WTC11 (cell line): ENCODE results near the gene COL4A5. TPM values are rescaled to one million over a fixed set of nuclear protein-coding genes. Genes with fewer than 3 reads are reported as not detected.

Experiments
- ATAC-seq: fragments of 200-7000 bp; cut with Tn5 transposase; 2 replicates; pipeline ENCODE4 v1.10.0; 2021; ENCODE audit warnings: mild to moderate bottlenecking, moderate library complexity
- CTCF ChIA-PET: fragments of 300-600 bp; sonication (Branson Sonifier 250); formaldehyde crosslinking; loops from one replicate; lab custom pipeline; 2021; ENCODE audit warnings: antibody characterized with exemption; lab: Charles Lee
- POLR2A ChIA-PET: fragments of 350-600 bp; sonication (Branson Sonifier 250); formaldehyde crosslinking; loops from one replicate; lab custom pipeline; 2021; ENCODE audit warnings: antibody characterized with exemption; lab: Charles Lee
- DNase-seq: peaks from one replicate; pipeline ENCODE4 v3.0.0; 2021; ENCODE audit warnings: low spot score
- H3K27ac Mint-ChIP-seq: 2 replicates; pipeline ENCODE4 v1.8.0; 2021; ENCODE audit warnings: mixed read lengths
- H3K27me3 Mint-ChIP-seq: 2 replicates; pipeline ENCODE4 v1.8.0; 2021; ENCODE audit warnings: low read depth, mild to moderate bottlenecking, moderate library complexity, mixed read lengths
- H3K36me3 Mint-ChIP-seq: 2 replicates; pipeline ENCODE4 v1.8.0; 2021; ENCODE audit warnings: mixed read lengths
- H3K4me1 Mint-ChIP-seq: 2 replicates; pipeline ENCODE4 v1.8.0; 2022; ENCODE audit warnings: mixed read lengths
- H3K4me3 Mint-ChIP-seq: 2 replicates; pipeline ENCODE4 v1.8.0; 2021; ENCODE audit warnings: mild to moderate bottlenecking, moderate library complexity, mixed read lengths
- H3K9me3 Mint-ChIP-seq: 2 replicates; pipeline ENCODE4 v1.8.0; 2021; ENCODE audit warnings: mixed read lengths
- CREM ChIP-seq: sonication (generic); formaldehyde crosslinking; IDR thresholded peaks from 2 replicates; pipeline ENCODE4 v1.8.1; 2022; ENCODE audit warnings: mild to moderate bottlenecking, missing genetic modification reagents, moderate library complexity
- E2F1 ChIP-seq: sonication (generic); formaldehyde crosslinking; IDR thresholded peaks from 2 replicates; pipeline ENCODE4 v1.8.0; 2022; ENCODE audit warnings: mild to moderate bottlenecking, missing genetic modification reagents
- JAZF1 ChIP-seq: fragments of 250-450 bp; sonication (Bioruptor Pico); IDR thresholded peaks from 2 replicates; pipeline ENCODE4 v1.9.0; 2021; ENCODE audit warnings: moderate library complexity, mild to moderate bottlenecking, inconsistent platforms
- MLX ChIP-seq: sonication (generic); formaldehyde crosslinking; IDR thresholded peaks from 2 replicates; pipeline ENCODE4 v1.8.1; 2023; ENCODE audit warnings: mild to moderate bottlenecking, missing genetic modification reagents, moderate library complexity
- MXD4 ChIP-seq: fragments of 250-450 bp; sonication (Bioruptor Pico); IDR thresholded peaks from 2 replicates; pipeline ENCODE4 v1.8.0; 2021; ENCODE audit warnings: mild to moderate bottlenecking, moderate library complexity, borderline replicate concordance
- NFATC4 ChIP-seq: fragments of 250-450 bp; sonication (Bioruptor Pico); IDR thresholded peaks from 2 replicates; pipeline ENCODE4 v1.9.0; 2021; ENCODE audit warnings: mild to moderate bottlenecking
- NFE2L1 ChIP-seq: sonication (generic); formaldehyde crosslinking; IDR thresholded peaks from 2 replicates; pipeline ENCODE4 v1.8.1; 2023; ENCODE audit warnings: missing genetic modification reagents
- SMAD4 ChIP-seq: sonication (generic); formaldehyde crosslinking; IDR thresholded peaks from 2 replicates; pipeline ENCODE4 v1.8.0; 2022; ENCODE audit warnings: mild to moderate bottlenecking, missing genetic modification reagents
- SOX15 ChIP-seq: fragments of 250-450 bp; sonication (Bioruptor Pico); IDR thresholded peaks from 2 replicates; pipeline ENCODE4 v1.9.0; 2021; ENCODE audit warnings: mild to moderate bottlenecking
- ZBTB21 ChIP-seq: sonication (generic); formaldehyde crosslinking; IDR thresholded peaks from 2 replicates; pipeline ENCODE4 v1.8.1; 2023; ENCODE audit warnings: mild to moderate bottlenecking, missing genetic modification reagents, borderline replicate concordance
- ZNF219 ChIP-seq: sonication (generic); formaldehyde crosslinking; IDR thresholded peaks from 2 replicates; pipeline ENCODE4 v1.8.0; 2023; ENCODE audit warnings: missing genetic modification reagents, mild to moderate bottlenecking, borderline replicate concordance
- ZNF317 ChIP-seq: sonication (generic); formaldehyde crosslinking; IDR thresholded peaks from 2 replicates; pipeline ENCODE4 v1.8.1; 2023; ENCODE audit warnings: low read depth, mild to moderate bottlenecking, moderate library complexity, missing genetic modification reagents, borderline replicate concordance
- ZNF532 ChIP-seq: fragments of 250-450 bp; sonication (Bioruptor Pico); IDR thresholded peaks from 2 replicates; pipeline ENCODE4 v1.9.0; 2021; ENCODE audit warnings: mild to moderate bottlenecking, borderline replicate concordance
- total RNA-seq: library from RNA; stranded (reverse); gene quantifications from 3 replicates; pipeline ENCODE4 v1.2.3, GENCODE V29; 2021

COL4A5 gene
- total RNA-seq, 1 experiment from 2014 or later = 30.7 TPM

GRCh38 chrX:108396188-108396891 lies 43.3 kb upstream of the COL4A5 start:
- ATAC-seq (peak; percentile 87), DNase-seq (no peak)
- Mint-ChIP-seq H3K27ac (peak overlapping the region; percentile 68), H3K36me3 (peaks cover 7% of the 10 kb centered on the region; the same call in 1 of the 2 replicates), H3K4me1 (peaks cover 35% of the 10 kb centered on the region), H3K4me3 (peak overlapping the region; percentile 32), H3K27me3 (no peaks in the 10 kb centered on the region; the same call in 1 of the 2 replicates), H3K9me3 (no peaks in the 10 kb centered on the region)
- no peak for TF ChIP-seq ZNF317
- no peak for TF ChIP-seq SMAD4 (CRISPR knock-in tag)
- TF ChIP-seq ZNF532 (CRISPR knock-in tag) = no peak
- no peak for TF ChIP-seq ZNF219 (CRISPR knock-in tag)
- ChIA-PET CTCF (no interaction called here), POLR2A (no interaction called here)

DNA sequence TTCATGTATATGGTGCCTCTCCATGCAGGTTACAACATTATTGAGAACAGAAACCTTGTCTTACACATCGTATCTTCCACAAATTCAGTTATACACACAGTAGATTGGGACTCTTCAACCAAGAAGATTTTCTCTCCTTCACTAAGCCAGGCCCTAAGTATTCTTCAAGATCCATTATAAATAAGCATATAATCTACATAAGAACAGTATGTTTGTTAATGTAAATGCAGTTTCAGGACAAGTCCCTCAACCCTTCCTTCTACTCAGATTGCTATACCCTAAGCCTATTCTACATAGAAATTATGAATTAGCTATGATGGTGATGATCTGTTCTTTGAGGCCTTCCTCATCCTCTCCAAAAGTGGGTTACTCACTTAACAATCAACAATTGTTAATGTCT lies 42.7 kb upstream of the COL4A5 start:
- Mint-ChIP-seq H3K36me3 (peaks cover 3% of the 10 kb centered on the region; the same call in 1 of the 2 replicates), H3K27me3 (no peaks in the 10 kb centered on the region; the same call in 1 of the 2 replicates), H3K4me3 (peak overlapping the region; percentile 32), H3K4me1 (peaks cover 36% of the 10 kb centered on the region), H3K27ac (peak overlapping the region; percentile 68), H3K9me3 (no peaks in the 10 kb centered on the region)
- ChIA-PET POLR2A (no interaction called here), CTCF (no interaction called here)
- ATAC-seq (no peak; the same call in 1 of the 2 replicates), DNase-seq (no peak)
- no peak for TF ChIP-seq E2F1 (CRISPR knock-in tag)
- no peak for TF ChIP-seq MXD4
- no peak for TF ChIP-seq ZBTB21
- no peak for TF ChIP-seq SOX15 (CRISPR knock-in tag)
- no peak for TF ChIP-seq JAZF1
- TF ChIP-seq NFE2L1 (CRISPR knock-in tag) = no peak
- no peak for TF ChIP-seq NFATC4

GRCh38 chrX:108397627-108398391 lies 41.8 kb upstream of the COL4A5 start:
- no peak for ATAC-seq
- POLR2A ChIA-PET = no interaction called here
- no peak overlapping the region for H3K4me3 Mint-ChIP-seq
- no peak overlapping the region for H3K27ac Mint-ChIP-seq
- H3K9me3 Mint-ChIP-seq = no peaks in the 10 kb centered on the region
- CTCF ChIA-PET = no interaction called here
- peaks cover 36% of the 10 kb centered on the region for H3K4me1 Mint-ChIP-seq
- H3K36me3 Mint-ChIP-seq = no peaks in the 10 kb centered on the region
- DNase-seq = no peak
- TF ChIP-seq CREM (CRISPR knock-in tag) = no peak
- TF ChIP-seq MLX = no peak
- no peaks in the 10 kb centered on the region; the same call in 1 of the 2 replicates for H3K27me3 Mint-ChIP-seq
